HL-60 (cell line): Measurements from ENCODE around the gene PRKG2.

Experiments used
- DNase-seq, 2 experiments: peaks; one replicate each; pipeline ENCODE4 v3.0.0-alpha.2; 2010 to 2020; ENCODE audit warnings: low read depth in 1 of 2, low spot score in 1 of 2
- H3K27ac ChIP-seq: fragments of 250-450 bp; sonication (Bioruptor Pico); replicated peaks from 2 replicates; pipeline ENCODE4 v1.5.1; 2020; ENCODE audit warnings: mild to moderate bottlenecking, moderate library complexity
- H3K27me3 ChIP-seq: fragments of 250-450 bp; sonication (Bioruptor Pico); 2 replicates; pipeline ENCODE4 v1.5.1; 2021; ENCODE audit warnings: mild to moderate bottlenecking, moderate library complexity; ENCODE audit not compliant: insufficient read depth, poor library complexity, severe bottlenecking
- H3K4me3 ChIP-seq: replicated peaks from 2 replicates; pipeline ENCODE4 v1.5.1; 2011; ENCODE audit warnings: mild to moderate bottlenecking, control low read depth, low read length; ENCODE audit not compliant: insufficient read depth
- GABPA ChIP-seq: IDR thresholded peaks from 2 replicates; pipeline ENCODE4 v1.6.1; 2012; ENCODE audit warnings: low read depth
- POLR2AphosphoS5 ChIP-seq: IDR thresholded peaks from 2 replicates; pipeline ENCODE4 v1.6.1; 2012; ENCODE audit warnings: low read depth
- SPI1 ChIP-seq: IDR thresholded peaks from 2 replicates; pipeline ENCODE4 v1.6.1; 2012; ENCODE audit warnings: low read depth, mild to moderate bottlenecking, borderline replicate concordance
- TF ChIP-seq, protein P1 (sequence below): IDR thresholded peaks from one replicate; pipeline ENCODE4 v1.5.1; 2011; ENCODE audit warnings: low read length, control low read depth, inconsistent platforms; ENCODE audit not compliant: insufficient read depth
- TF ChIP-seq, protein P2 (sequence below): IDR thresholded peaks from 2 replicates; pipeline ENCODE4 v1.6.1; 2012; ENCODE audit warnings: low read depth; ENCODE audit not compliant: insufficient replicate concordance

PRKG2 gene

DNA sequence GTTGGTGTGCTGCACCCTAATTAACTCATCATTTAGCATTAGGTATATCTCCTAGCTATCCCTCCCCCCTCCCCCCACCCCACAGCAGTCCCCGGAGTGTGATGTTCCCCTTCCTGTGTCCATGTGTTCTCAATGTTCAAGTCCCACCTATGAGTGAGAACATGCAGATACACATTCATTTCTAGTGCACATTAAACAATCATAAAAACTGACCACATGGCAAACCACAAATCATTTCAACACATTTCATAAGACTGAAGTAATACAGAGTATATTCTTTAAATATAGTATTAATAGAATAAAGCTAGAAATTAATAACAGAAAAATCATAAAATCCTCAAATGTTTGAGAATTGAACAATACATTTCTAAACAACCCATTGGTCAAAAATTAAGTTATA, 34.1 kb downstream of the PRKG2 start:
- peak in 1 of 2 experiments; percentile 5 for DNase-seq
- Histone ChIP-seq H3K27ac (no peak overlapping the region), H3K4me3 (no peak overlapping the region), H3K27me3 (no peaks in the 10 kb centered on the region)
- TF ChIP-seq POLR2AphosphoS5 (no peak), SPI1 (no peak), GABPA (no peak)
- TF ChIP-seq, protein P1, sequence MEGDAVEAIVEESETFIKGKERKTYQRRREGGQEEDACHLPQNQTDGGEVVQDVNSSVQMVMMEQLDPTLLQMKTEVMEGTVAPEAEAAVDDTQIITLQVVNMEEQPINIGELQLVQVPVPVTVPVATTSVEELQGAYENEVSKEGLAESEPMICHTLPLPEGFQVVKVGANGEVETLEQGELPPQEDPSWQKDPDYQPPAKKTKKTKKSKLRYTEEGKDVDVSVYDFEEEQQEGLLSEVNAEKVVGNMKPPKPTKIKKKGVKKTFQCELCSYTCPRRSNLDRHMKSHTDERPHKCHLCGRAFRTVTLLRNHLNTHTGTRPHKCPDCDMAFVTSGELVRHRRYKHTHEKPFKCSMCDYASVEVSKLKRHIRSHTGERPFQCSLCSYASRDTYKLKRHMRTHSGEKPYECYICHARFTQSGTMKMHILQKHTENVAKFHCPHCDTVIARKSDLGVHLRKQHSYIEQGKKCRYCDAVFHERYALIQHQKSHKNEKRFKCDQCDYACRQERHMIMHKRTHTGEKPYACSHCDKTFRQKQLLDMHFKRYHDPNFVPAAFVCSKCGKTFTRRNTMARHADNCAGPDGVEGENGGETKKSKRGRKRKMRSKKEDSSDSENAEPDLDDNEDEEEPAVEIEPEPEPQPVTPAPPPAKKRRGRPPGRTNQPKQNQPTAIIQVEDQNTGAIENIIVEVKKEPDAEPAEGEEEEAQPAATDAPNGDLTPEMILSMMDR = no peak
- TF ChIP-seq, protein P2, sequence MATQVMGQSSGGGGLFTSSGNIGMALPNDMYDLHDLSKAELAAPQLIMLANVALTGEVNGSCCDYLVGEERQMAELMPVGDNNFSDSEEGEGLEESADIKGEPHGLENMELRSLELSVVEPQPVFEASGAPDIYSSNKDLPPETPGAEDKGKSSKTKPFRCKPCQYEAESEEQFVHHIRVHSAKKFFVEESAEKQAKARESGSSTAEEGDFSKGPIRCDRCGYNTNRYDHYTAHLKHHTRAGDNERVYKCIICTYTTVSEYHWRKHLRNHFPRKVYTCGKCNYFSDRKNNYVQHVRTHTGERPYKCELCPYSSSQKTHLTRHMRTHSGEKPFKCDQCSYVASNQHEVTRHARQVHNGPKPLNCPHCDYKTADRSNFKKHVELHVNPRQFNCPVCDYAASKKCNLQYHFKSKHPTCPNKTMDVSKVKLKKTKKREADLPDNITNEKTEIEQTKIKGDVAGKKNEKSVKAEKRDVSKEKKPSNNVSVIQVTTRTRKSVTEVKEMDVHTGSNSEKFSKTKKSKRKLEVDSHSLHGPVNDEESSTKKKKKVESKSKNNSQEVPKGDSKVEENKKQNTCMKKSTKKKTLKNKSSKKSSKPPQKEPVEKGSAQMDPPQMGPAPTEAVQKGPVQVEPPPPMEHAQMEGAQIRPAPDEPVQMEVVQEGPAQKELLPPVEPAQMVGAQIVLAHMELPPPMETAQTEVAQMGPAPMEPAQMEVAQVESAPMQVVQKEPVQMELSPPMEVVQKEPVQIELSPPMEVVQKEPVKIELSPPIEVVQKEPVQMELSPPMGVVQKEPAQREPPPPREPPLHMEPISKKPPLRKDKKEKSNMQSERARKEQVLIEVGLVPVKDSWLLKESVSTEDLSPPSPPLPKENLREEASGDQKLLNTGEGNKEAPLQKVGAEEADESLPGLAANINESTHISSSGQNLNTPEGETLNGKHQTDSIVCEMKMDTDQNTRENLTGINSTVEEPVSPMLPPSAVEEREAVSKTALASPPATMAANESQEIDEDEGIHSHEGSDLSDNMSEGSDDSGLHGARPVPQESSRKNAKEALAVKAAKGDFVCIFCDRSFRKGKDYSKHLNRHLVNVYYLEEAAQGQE = no peak

DNA sequence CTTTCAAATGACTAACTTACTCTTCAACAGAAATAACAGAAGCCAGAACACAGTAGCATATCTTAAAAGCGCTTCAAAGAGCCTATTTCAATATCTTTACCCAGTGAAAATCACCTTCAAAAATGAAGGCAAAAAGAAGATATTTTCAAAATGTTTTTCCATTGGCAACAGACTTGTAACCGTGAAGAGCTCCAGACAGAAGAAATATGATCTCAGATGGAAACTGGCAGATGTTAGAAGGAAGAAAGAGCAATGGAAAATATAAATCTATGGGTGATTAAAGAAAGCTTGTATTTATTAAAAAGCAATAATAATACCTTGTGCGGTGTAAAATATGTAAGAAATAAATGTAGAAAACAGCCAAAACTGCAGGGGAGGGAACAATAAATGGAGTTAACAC, 35.7 kb downstream of the PRKG2 start:
- TF ChIP-seq GABPA (no peak), SPI1 (no peak), POLR2AphosphoS5 (no peak)
- TF ChIP-seq, protein P2 = no peak
- TF ChIP-seq, protein P1 = no peak
- no peak for DNase-seq
- no peaks in the 10 kb centered on the region for H3K27me3 ChIP-seq
- H3K27ac ChIP-seq = no peak overlapping the region
- H3K4me3 ChIP-seq = no peak overlapping the region

DNA sequence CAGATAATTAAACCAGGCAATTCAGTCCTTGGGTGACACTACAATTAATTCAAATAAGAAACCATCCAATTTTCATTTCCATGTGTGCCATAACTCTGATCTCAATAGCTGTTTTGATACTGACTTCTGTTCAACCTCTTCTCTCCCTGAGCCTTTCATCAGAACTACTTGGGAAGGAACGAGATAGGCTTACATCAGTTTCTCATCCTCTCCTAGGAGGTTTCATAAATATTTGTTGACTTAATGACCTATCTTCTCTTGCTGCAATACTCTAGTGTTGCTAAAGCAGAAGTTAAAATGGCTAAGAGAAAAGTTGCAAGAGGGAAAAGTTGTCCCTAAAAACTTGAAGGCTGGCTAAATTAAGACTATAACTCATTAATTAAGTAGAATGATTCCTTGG, 41.8 kb downstream of the PRKG2 start:
- no peak overlapping the region for H3K27ac ChIP-seq
- TF ChIP-seq SPI1 (no peak), POLR2AphosphoS5 (no peak), GABPA (no peak)
- TF ChIP-seq, protein P1 = no peak
- TF ChIP-seq, protein P2 = no peak

More for the DNA sequence above, 41.8 kb downstream of the PRKG2 start:
- DNase-seq = no peak
- H3K4me3 ChIP-seq = no peak overlapping the region
- no peaks in the 10 kb centered on the region for H3K27me3 ChIP-seq
